ENCODE results near the gene DOCK7.
"Not testable (repeated sequence)": the region's sequence is repeated elsewhere in the genome, so short reads cannot be mapped to it uniquely, and the experiment has no call there.

The DOCK7 gene

DNA sequence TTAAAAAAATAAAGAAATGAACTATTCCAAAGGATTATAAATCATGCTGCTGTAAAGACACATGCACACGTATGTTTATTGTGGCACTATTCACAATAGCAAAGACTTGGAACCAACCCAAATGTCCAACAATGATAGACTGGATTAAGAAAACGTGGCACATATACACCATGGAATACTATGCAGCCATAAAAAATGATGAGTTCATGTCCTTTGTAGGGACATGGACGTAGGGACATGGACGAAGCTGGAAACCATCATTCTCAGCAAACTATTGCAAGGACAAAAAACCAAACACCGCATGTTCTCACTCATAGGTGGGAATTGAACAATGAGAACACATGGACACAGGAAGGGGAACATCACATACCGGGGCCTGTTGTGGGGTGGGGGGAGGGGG is 160.8 kb downstream of the DOCK7 start:
- not testable (repeated sequence) for DNase-seq

DNA sequence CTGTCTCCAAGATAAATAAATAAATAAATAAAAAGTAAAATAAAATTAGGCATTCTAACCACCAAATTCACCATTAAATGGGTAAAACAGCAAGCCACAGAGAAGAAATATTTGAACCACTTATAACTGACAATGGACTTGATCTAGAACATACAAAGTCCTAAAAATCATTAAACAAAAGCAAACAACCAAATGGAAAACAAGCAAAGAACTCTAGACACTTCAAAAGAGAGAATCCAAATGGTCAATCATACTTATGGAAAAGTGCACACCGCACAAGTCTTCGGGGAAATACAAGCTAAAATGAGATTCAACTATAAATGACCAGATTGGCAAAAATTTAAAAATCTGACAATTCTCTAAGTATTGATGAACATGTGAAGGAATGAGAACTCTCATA is 164.3 kb downstream of the DOCK7 start:
- DNase-seq, result no peak

DNA sequence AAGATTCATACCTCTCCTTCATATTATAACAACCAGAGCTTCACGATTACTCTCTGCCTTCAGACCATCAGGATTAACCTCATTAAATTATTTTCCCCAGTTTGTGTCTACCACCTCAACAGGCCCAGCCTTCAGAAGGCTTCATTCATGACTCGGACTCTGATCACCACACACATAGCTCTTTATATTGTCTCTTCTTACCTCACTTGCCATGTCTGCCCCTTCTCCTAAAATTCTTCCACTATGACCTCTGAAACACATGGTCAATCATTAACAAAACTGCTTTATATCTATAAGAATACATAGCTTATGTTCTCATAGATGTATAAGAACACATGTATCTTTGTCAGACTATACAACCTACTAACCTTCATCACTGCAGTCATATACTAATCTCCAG is 171.6 kb downstream of the DOCK7 start:
- no peak for DNase-seq

DNA sequence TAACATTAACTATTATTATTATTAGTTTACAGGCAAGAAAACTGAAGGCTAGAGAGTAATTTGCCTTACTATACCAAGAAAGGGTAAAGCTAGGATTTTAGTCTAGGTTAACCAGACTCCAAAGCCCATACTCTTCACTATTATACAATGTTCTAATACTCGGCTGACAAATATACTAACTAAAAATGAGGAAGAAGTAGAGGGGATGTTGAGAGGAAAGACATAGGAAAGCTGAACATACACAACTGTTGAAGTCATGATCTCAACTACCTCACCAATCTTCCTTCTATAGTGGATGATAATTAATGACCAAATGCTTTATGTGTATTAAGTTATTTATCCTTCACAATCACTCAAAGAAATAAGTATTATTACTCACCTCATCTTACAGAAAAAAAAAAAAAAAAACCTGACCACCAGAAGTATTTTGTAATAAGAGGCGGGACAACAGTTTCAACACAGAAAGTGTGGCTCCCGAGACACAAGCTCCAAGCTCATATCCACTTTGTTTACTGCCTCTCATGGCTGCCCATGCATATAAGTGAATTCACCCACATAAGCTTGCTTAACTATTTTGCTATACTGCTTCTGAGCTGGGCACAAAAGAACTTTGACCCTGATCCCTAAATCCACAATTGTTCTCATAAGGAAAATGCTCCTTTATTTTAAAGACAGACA is 173.3 kb downstream of the DOCK7 start:
- DNase-seq, result no peak

DNA sequence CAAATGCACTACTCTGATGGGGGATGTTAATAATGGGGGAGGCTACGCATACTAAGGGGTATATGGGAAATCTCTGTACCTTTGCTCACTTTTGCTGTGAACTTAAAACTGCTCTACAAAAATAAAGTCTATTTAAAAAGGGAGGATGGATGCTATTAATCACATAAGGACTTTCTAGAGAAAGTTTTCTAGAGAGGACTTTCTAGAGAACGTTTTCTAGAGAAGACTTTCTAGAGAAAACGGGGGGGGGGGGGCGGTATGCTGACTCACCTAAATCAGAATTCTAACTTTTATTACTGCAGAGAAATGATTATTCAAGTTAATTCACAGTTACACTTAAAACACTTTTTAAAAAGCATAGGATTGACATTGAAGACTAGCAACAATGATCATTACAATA is 175.2 kb downstream of the DOCK7 start:
- no peak for DNase-seq

DNA sequence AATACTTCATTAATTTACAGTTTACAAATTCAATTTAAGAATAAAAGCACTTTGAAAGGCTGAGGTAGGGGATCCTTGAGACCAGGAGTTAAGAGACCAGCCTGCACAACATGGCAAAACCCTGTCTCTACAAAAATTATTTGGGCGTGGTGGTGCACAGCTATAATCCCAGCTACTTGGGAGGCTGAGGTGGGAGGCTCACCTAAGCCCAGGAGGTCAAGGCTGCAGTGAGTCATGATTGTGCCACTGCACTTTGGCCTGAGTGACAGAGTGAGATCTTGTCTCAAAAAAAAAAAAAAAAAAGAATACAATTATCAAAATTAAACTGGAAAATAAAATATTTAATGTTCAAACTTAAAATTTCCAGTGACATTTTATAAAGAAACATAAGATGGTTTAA is 179.2 kb downstream of the DOCK7 start:
- DNase-seq, result no peak

DNA sequence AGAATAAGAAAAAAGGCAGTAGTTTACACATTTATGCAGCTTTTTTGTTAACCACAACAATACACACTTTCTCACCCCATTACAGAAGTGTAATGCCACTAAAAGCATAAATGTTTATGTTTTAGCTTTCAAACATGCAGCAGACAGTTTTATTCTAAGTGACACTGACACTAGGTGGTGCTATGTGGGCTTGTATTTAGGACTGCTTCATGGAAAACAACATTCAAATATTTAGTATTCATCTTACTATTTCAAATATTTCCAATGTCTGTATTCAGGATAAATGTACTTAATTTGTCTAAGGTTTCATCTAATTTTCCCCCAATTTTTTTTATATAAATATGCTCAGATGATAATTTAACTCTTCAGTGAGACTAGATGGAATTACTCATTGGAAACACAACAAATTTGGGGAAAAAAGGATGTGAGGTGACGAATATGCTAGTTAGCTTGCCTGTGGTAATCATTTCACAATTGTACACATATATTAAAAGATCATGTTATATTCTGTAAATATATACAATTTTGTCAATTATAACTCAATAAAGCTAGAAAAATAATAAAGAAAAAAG is 179.9 kb downstream of the DOCK7 start:
- DNase-seq, result peak; percentile 20

DNA sequence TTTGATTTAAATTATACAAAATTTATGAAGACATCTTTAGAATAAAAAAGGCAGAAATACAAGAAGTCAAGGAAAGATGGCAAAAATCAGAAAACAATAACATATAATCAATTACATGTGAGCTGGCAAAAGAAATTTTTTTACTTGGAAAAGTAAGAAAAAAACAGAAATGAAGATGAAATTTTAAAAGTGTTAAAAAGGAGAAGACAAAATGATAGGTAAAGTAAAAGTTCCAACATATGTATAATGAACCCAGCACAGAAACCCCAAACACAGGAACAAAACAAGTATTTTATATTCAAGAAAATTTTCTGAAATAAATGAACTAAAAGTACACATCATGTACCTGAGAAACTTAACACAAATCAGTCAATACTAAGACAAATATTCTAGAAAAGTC is 188.0 kb downstream of the DOCK7 start:
- DNase-seq, result no peak

DNA sequence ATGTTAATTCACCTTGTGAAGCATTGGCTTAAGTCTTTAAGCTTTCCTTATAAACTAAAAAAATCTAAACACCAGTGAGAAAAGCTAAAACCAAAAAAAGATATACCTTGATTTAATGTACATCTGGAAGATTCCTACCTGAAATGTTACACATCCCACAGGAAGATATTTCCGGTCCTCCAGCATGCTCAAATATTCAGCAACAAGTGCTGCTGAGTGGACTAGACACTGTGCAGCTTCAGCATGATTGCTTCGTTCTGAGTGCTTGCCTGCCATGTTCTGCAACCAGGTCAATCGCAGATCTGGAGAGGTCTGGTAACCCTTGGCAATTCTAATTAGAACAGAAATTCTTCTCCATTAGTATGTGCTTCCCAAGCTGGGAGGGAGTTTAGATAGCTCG is 194.0 kb downstream of the DOCK7 start:
- DNase-seq, result no peak

DNA sequence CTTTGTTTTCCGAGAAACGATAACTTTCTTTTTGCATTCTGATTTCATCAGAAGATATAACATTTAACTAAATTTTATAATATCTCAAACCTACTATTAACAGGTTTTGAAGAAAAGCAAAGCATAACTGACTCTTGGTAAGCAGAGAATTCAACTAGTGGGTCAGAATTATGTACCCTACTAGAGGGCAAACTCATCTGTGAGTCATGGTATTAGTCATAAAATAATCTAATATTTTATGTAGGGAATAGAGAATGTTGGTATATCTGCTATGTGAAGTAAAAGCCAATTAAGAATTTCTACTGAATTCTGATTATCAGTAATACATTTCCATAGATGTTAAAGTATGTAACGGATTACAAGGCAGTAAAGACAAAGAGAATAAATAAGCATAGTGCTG is 194.5 kb downstream of the DOCK7 start:
- no peak for DNase-seq

DNA sequence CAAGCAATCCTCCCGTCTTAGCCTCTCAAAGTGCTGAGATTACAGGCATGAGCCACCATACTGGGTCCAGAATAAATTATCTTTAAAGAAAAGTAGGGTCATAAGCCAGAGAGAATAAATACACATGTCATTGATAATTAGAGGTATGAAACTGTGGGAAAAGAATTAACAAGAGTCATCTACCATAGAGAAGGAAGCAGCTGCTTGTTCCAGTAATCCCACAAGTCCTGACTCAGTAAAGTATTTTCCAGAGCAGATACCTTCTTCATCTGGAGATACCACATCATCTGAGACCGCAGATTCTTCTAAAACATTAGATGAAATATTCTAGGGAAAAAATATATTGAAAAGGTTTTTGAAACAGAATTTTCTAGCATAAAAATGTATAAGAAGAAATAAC is 195.7 kb downstream of the DOCK7 start:
- DNase-seq, result no peak

DNA sequence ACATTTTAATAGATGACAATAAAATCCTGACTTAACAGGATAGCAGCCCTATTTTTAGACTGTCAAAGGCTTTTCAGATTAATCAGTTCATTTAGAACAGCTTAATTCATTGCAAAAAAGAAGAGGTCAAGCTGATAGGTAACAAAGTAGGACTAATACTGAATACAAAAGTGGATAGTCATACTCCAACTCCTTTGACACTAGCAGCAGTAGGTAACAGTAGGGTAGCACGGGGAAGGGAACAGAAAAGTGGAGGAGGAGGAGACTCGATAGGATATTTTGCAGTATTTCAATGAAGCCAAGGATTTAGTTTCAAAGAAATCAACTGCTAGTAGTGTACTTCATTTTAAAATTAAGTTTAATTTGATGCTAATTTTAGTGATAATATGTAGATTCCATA is 200.2 kb downstream of the DOCK7 start:
- DNase-seq, result no peak

DNA sequence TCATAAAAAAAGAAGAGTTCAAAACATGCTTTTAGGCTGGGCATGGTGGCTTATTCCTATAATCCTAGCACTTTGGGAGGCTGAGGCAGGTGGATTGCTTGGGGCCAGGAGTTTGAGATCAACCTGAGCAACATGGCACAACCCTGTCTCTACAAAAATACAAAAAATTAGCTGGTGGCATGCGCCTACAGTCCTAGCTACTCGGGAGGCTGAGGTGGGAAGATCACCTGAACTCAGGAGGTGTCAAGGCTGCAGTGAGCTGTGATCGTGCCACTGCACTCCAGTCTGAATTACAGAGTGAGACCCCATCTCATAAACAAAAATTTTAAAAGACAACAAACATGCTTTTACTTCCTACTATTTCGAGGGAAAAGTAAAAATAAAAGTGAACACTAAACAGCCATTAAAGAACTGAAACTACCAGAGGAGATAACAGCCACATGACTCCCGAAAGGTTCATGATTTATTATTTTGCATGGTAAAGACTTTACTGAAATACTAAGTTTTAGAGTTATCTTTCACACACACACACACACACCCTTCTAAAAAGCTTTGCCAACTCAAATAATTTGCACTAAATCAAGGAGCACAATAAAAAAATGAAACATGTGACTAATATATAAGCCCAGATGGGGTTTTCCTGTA is 203.2 kb downstream of the DOCK7 start:
- DNase-seq, result no peak

DNA sequence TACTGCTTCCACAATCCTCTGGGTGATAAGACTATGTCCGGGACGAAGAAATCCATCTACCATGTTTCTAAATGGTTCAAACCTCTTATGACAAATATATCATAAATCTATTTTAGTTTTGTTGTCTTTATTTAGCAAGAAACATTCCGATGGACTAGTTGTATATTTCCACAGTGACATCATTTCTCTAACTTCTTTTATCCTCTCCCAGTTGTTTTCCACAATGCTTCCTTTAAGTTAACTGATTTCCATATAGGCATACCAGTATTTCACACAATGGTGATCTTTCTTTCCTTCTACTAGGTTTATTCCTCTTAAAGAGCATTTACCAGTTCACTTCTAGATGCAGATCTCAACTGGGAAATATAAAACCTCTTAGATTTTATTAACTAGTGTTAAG is 206.5 kb downstream of the DOCK7 start:
- no peak for DNase-seq

DNA sequence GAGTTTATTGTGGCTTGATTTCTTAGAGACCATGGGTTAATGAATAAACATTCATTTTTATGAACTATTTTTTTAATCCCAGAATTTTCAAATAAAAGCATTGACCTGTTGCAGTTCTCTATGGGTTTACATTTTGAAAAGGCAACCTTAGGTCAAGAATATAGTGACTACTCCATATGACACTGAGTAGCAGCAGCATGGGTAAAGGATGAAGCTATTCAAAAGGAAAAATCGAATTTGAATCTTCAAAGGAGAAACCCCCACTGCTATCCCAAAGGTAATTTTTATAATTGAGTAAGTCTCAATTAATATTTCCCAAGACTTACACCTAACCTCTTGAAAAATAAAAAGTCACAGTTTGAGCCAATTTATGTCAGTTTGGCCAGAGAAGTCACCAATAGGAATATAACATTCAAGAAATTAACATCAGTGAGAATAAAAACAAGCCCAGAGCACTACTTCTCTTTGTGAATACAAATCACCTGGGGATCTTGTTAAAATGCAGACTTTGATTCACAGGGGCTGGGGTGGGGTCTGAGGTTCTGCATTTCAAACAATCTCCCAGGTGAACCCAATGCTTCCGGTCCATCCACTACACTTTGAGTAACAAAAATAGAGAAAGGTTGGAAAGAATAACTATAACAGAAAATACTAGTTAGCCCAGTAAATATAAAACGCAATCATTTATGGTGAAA is 211.5 kb downstream of the DOCK7 start:
- DNase-seq, result no peak

DNA sequence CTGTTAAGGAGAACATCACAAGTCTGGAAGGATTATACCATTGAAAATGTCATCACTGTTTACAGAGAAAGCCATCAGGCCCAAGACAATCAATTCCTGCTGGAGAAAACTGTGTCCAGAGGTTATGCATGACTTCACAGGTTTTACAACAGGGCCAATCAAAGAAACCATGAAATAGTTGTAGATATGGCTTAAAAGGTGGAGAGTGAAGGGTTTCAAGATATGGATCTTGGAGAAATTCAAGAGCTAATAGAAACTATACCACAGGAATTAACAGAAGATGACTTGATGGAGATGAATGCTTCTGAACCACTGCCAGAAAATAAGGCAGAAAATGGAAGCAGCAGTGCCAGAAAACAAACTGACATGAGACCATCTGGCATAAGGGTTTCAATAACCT is 221.1 kb downstream of the DOCK7 start:
- no peak for DNase-seq

DNA sequence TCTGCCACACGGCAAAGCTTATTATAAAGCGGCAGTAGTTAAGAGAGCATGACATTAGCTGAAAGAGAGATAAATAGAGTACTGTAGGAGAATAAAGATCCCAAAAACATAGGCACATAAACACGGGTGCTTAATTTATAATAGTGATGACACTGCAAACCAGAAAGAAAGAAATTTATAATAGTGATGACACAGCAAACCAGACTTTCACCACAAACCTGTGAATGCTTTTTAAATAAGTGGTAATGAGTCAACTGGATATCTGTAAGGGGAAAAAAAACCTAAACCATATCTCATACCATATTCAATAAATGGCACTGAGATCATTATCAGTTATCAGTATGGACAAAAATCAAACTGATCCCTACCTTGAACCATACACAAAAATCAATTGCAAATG is 225.8 kb downstream of the DOCK7 start:
- DNase-seq, result no peak

DNA sequence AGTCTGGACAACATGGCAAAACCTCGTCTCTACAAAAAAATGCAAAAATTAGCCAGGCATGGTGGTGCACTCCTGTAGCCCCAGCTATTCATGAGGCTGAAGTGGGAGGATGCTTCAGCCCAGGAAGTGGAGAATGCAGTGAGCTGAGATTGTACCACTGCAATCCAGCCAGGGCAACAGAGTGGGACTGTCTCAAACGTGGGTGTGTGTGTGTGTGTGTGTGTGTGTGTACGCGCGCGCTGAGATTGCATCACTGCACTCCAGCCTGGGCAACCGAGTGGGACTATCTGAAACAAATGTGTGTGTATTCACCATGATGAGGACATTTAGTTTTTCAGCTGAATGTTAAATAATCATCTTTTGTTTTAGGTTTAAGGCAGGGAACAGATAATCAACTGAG is 230.2 kb downstream of the DOCK7 start:
- no peak for DNase-seq

DNA sequence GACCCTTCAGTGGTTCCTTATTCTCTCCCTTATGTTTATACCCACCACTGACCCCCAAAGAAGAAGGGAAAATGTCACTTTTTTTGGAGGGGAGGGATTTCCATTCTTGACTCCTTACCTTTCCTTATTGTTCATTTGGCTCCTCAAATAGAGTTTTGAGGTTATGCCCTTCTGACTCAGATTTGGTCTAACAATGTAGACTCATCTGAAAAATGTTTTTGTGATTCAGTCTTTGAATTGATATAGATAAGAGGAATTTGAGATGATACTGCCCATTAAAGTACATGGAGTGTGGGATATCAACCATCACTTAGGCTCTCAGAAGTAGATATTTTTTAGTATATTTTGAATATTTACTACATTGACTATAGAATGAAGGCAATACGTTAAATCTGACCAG is 235.2 kb downstream of the DOCK7 start:
- no peak for DNase-seq

DNA sequence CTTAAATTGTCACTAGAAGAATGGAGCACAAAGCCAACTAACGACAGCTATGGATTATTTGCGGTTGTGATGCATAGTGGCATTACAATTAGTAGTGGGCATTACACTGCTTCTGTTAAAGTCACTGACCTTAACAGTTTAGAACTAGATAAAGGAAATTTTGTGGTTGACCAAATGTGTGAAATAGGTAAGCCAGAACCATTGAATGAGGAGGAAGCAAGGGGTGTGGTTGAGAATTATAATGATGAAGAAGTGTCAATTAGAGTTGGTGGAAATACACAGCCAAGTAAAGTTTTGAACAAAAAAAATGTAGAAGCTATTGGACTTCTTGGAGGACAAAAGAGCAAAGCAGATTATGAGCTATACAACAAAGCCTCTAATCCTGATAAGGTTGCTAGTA is 237.9 kb downstream of the DOCK7 start:
- no peak for DNase-seq

DNA sequence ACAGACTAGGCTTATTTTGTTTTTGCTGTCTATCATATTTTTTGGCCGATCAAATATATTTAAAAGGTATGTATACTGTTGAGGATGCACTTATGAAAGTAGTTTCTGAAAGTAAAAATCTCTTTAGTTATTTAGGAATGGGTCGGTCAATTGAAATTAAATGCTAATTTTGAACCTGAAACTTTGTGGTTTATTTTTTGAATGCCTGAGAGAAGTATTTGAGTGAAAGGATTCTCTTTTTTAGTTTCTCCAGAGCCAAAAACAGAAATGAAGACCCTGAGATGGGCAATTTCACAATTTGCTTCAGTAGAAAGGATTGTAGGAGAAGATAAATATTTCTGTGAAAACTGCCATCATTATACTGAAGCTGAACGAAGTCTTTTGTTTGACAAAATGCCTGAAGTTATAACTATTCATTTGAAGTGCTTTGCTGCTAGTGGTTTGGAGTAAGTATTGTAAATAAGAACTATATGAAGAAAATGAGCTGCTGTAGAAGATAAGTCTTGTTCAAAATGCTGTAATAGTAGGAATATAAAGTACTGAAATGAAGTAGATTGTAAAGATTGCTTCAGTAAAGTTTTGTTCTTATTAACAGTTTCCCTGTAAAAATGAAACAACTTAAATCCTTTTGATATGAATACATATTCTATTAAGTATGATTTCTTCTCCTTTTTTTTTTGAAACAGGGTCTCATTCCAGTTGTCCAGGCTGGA is 239.8 kb downstream of the DOCK7 start:
- DNase-seq, result no peak

DNA sequence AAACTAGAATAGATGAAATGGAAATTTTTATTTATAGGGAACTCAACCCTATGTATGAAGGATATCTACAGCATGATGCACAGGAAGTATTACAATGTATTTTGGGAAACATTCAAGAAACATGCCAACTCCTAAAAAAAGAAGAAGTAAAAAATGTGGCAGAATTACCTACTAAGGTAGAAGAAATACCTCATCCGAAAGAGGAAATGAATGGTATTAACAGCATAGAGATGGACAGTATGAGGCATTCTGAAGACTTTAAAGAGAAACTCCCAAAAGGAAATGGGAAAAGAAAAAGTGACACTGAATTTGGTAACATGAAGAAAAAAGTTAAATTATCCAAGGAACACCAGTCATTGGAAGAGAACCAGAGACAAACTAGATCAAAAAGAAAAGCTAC is 243.5 kb downstream of the DOCK7 start:
- DNase-seq, result no peak

DNA sequence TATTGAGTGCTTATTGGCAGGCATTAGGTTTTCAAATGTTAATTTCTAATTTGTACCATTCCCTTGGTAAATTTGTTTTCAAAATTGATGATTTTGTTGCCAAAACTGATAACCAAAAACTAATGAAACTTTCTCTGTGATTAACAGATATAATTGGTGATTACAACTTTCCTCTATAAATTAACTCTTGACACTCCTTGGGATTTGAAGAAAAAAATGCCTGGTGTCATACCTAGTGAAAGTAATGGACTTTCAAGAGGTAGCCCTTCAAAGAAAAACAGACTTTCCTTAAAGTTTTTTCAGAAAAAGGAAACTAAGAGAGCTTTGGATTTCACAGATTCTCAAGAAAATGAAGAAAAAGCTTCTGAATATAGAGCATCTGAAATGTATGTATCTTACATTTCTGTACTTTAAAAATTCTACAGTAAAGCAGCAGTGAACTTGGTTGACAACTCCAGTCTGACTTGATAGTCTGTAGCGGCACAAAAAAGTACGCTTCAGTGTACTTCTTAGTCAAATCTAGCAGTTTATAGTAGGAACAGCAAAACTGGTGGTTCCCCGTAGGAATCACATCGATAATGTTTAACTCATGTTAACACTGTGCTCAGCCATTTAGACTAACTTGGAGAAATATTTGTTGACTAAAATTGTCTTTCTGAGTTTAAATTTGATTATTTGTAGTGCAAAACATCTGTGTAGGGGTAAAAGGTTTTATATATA is 248.4 kb downstream of the DOCK7 start:
- no peak for DNase-seq

Measured in midbrain (tissue), 1 donor.